ENCODE data around the gene CATSPERD.

Gene CATSPERD

DNA sequence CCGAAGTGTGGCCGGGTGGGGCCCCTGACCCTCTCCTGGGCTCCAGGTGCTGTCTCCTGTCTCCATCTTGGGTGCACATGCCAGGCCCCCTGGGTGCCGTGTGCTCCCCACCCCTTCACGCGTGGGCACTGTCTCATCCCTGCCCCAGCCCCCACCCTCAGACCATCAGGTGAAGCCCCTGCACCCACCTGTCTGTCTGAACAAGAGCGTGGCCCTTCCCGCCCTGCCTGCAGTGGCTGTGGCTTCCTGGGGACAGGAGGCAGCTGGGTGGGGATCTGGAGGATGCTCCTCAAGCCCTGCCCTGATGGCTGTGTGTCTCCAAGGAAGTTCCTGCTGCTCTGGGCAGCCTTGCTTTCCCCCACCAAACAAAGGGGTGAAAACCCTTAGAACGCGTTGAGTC lies 61.9 kb downstream of the CATSPERD start:
- no peak overlapping the region for H3K4me3 ChIP-seq (ENCODE audit: extremely low read depth, insufficient read depth, low read length, poor library complexity, severe bottlenecking)
- no peaks in the 10 kb centered on the region for H3K9me3 ChIP-seq (ENCODE audit: control insufficient read depth, low read length)
- WGBS, 2 experiments (ENCODE audit: insufficient coverage in 2 of 2) = 92 to 95% methylated on average over 6 to 7 of the region's 9 CpGs
- H3K36me3 ChIP-seq (ENCODE audit: control insufficient read depth, insufficient read depth, low read length) = peaks cover 39% of the 10 kb centered on the region
- no peaks in the 10 kb centered on the region for H3K4me1 ChIP-seq (ENCODE audit: control insufficient read depth, insufficient read depth, low read length, poor library complexity, severe bottlenecking)
- no peak overlapping the region for H3K27ac ChIP-seq (ENCODE audit: low read depth, low read length, severe bottlenecking)

- Histone ChIP-seq H3K27ac (ENCODE audit: low read depth, low read length, severe bottlenecking) (no peak overlapping the region), H3K4me3 (ENCODE audit: extremely low read depth, insufficient read depth, low read length, poor library complexity, severe bottlenecking) (no peak overlapping the region), H3K9me3 (ENCODE audit: control insufficient read depth, low read length) (no peaks in the 10 kb centered on the region), H3K36me3 (ENCODE audit: control insufficient read depth, insufficient read depth, low read length) (peaks cover 48% of the 10 kb centered on the region), H3K4me1 (ENCODE audit: control insufficient read depth, insufficient read depth, low read length, poor library complexity, severe bottlenecking) (no peaks in the 10 kb centered on the region)
- 94 to 95% methylated on average over 37 to 41 of the region's 48 CpGs for WGBS, 2 experiments (ENCODE audit: insufficient coverage in 2 of 2)
Measured at GRCh38 chr19:5782945-5783919, 62.8 kb downstream of the CATSPERD start.

DNA sequence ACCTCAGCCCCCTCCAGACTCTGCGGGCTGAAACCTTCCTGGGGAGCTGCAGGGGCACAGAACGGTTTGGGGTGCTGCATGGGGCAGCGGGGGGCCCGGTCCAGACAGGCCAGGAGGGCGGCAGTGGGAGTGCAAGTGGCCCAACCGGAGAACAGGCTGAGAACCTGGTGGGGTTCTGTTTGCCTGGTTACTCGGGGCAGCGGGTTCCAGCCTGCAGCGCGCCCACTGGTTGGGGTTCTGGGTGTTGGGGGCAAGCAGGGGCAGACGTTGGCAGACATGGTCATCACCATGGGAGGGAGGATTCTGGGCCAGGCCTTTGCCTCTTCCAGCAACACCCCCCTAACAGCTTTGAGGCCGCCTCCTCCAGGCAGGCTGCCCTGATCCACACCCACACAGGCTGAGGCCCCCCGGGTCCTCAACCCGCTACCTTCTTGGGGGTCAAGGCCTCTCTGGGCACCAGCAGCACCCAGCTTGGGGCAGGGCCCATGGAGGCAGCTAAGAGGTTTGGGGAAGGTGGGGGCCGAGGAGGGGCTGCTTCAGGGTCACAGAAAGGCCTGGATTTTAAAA lies 64.2 kb downstream of the CATSPERD start, which contains the start of gene PRR22:
Gene PRR22 (minus strand): TSS at position 166 of the 567 bp plus-strand sequence. CDS start 86 bp downstream, at position 80.
- H3K36me3 ChIP-seq (ENCODE audit: control insufficient read depth, insufficient read depth, low read length) = peaks cover 63% of the 10 kb centered on the region
- H3K27ac ChIP-seq (ENCODE audit: low read depth, low read length, severe bottlenecking) = no peak within 1 kb of the TSS
- no peaks in the 10 kb centered on the region for H3K9me3 ChIP-seq (ENCODE audit: control insufficient read depth, low read length)
- 94 to 98% methylated on average over 7 to 9 of the region's 15 CpGs for WGBS, 2 experiments (ENCODE audit: insufficient coverage in 2 of 2)
- no peaks in the 10 kb centered on the region for H3K4me1 ChIP-seq (ENCODE audit: control insufficient read depth, insufficient read depth, low read length, poor library complexity, severe bottlenecking)
- H3K4me3 ChIP-seq (ENCODE audit: extremely low read depth, insufficient read depth, low read length, poor library complexity, severe bottlenecking) = no peak within 1 kb of the TSS

GRCh38 chr19:5785423-5785822 lies 65.0 kb downstream of the CATSPERD start:
- 96 to 98% methylated on average over 35 to 37 of the region's 37 CpGs for WGBS, 2 experiments (ENCODE audit: insufficient coverage in 2 of 2)
- Histone ChIP-seq H3K4me3 (ENCODE audit: extremely low read depth, insufficient read depth, low read length, poor library complexity, severe bottlenecking) (no peak overlapping the region), H3K27ac (ENCODE audit: low read depth, low read length, severe bottlenecking) (no peak overlapping the region), H3K4me1 (ENCODE audit: control insufficient read depth, insufficient read depth, low read length, poor library complexity, severe bottlenecking) (no peaks in the 10 kb centered on the region), H3K36me3 (ENCODE audit: control insufficient read depth, insufficient read depth, low read length) (peaks cover 67% of the 10 kb centered on the region), H3K9me3 (ENCODE audit: control insufficient read depth, low read length) (no peaks in the 10 kb centered on the region)

DNA sequence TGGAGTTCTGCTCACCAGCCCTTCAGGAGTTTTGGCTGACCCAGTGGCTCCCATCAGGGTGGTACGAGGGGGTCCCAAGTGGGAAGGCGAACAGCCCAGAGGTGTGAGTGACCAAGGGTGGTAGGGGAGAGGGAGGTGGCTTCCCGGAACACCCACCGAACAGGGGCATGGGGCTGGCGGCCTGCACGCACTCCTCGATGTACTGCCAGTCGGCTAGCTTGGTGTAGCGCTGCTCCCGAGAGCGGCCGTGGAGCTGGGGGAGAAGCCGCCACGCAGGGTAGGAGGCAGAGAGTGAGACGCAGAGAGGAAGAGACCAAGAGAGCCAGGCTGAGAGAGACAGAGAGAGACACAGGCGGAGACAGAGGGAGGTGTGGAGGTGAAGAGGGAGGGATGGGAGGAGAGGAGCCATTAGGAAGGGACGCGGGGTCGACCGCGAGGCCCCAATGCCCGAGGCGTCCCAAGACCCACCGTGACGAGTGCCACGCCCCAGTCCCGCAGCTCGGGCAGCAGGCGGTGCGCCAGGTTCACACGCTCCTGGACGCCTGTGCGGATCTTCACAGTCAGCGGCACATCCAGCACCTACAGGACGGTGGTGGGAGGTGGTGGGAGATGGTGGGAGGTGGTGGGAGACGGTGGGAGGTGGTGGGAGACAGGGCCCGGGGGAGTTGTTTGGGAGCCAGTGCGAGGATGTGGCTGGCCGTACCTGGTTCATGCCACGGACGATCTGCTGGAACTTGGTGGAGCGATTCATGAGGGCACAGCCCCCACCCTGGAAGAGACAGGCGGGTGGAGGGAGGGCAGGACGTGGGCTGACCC lies 66.4 kb downstream of the CATSPERD start:
- Histone ChIP-seq H3K4me1 (ENCODE audit: control insufficient read depth, insufficient read depth, low read length, poor library complexity, severe bottlenecking) (no peaks in the 10 kb centered on the region), H3K9me3 (ENCODE audit: control insufficient read depth, low read length) (no peaks in the 10 kb centered on the region), H3K27ac (ENCODE audit: low read depth, low read length, severe bottlenecking) (no peak overlapping the region), H3K4me3 (ENCODE audit: extremely low read depth, insufficient read depth, low read length, poor library complexity, severe bottlenecking) (no peak overlapping the region), H3K36me3 (ENCODE audit: control insufficient read depth, insufficient read depth, low read length) (peaks cover 67% of the 10 kb centered on the region)
- 94 to 96% methylated on average over 39 to 41 of the region's 44 CpGs for WGBS, 2 experiments (ENCODE audit: insufficient coverage in 2 of 2)

DNA sequence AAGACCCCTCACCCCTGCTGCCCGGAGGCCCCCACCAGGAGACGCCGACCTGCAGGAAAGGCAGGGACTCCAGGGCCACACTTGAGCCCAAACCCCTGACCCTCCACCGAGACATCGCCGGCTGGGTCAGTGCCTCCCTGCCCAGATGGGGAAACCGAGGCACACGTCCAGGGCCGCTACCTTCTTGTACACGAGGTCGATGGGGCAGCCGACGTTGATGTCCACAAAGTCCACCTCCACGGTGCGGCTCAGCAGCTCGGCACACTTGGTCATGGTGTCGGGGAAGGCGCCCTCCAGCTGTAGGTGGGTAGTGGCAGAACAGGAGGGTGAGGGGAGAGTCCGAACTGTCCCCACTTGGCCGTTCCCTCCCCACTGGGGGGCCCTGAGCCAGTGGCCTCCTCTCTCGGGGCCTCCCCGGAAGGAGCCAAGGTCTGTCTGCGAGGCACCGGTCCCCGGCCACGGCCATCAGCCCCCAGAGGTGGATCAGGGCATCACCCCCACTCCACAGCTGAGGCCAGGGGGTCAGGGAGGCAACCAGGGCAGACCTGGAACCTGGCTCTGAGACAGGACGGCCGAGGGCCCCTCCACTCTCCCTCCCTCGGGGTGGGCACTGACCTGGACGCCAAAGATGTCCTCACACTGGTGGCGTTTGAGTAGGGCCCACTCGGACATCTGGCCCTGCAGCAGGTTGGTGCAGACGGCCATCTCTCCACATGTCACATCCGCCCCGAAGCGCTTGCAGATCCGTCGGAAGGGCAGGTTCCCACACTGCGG lies 67.2 kb downstream of the CATSPERD start:
- H3K36me3 ChIP-seq (ENCODE audit: control insufficient read depth, insufficient read depth, low read length) = peaks cover 67% of the 10 kb centered on the region
- no peak overlapping the region for H3K27ac ChIP-seq (ENCODE audit: low read depth, low read length, severe bottlenecking)
- H3K4me3 ChIP-seq (ENCODE audit: extremely low read depth, insufficient read depth, low read length, poor library complexity, severe bottlenecking) = no peak overlapping the region
- 92 to 98% methylated on average over 21 to 38 of the region's 39 CpGs for WGBS, 2 experiments (ENCODE audit: insufficient coverage in 2 of 2)
- no peaks in the 10 kb centered on the region for H3K9me3 ChIP-seq (ENCODE audit: control insufficient read depth, low read length)
- H3K4me1 ChIP-seq (ENCODE audit: control insufficient read depth, insufficient read depth, low read length, poor library complexity, severe bottlenecking) = no peaks in the 10 kb centered on the region

DNA sequence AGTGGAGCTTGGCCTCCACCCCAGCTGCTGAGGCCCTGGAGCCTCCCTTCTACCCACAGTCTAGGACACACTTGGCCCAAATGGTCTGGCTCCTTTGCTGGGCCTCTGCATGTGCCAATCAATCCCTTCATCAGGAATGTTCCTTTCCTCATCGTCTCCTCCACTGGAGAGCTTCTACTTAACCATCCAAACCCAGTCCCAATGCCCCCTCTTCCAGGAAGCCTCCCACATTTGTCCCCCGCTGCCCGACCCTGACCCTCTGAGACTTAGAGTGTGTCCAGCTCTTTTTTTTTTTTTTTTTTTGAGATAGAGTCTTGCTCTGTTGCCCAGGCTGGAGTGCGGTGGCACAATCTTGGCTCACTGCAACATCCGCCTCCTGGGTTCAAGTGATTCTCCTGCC lies 68.0 kb downstream of the CATSPERD start:
- H3K9me3 ChIP-seq (ENCODE audit: control insufficient read depth, low read length) = no peaks in the 10 kb centered on the region
- no peak overlapping the region for H3K27ac ChIP-seq (ENCODE audit: low read depth, low read length, severe bottlenecking)
- H3K36me3 ChIP-seq (ENCODE audit: control insufficient read depth, insufficient read depth, low read length) = peaks cover 62% of the 10 kb centered on the region
- H3K4me3 ChIP-seq (ENCODE audit: extremely low read depth, insufficient read depth, low read length, poor library complexity, severe bottlenecking) = no peak overlapping the region
- no peaks in the 10 kb centered on the region for H3K4me1 ChIP-seq (ENCODE audit: control insufficient read depth, insufficient read depth, low read length, poor library complexity, severe bottlenecking)
- WGBS, 2 experiments (ENCODE audit: insufficient coverage in 2 of 2) = 88 to 100% methylated on average over 5 of the region's 5 CpGs

- H3K36me3 ChIP-seq (ENCODE audit: control insufficient read depth, insufficient read depth, low read length) = peaks cover 57% of the 10 kb centered on the region
- H3K27ac ChIP-seq (ENCODE audit: low read depth, low read length, severe bottlenecking) = no peak overlapping the region
- H3K4me1 ChIP-seq (ENCODE audit: control insufficient read depth, insufficient read depth, low read length, poor library complexity, severe bottlenecking) = no peaks in the 10 kb centered on the region
- 96 to 99% methylated on average over 39 of the region's 39 CpGs for WGBS, 2 experiments (ENCODE audit: insufficient coverage in 2 of 2)
- H3K4me3 ChIP-seq (ENCODE audit: extremely low read depth, insufficient read depth, low read length, poor library complexity, severe bottlenecking) = no peak overlapping the region
- H3K9me3 ChIP-seq (ENCODE audit: control insufficient read depth, low read length) = no peaks in the 10 kb centered on the region
Measured at GRCh38 chr19:5789351-5789761, 68.9 kb downstream of the CATSPERD start.

DNA sequence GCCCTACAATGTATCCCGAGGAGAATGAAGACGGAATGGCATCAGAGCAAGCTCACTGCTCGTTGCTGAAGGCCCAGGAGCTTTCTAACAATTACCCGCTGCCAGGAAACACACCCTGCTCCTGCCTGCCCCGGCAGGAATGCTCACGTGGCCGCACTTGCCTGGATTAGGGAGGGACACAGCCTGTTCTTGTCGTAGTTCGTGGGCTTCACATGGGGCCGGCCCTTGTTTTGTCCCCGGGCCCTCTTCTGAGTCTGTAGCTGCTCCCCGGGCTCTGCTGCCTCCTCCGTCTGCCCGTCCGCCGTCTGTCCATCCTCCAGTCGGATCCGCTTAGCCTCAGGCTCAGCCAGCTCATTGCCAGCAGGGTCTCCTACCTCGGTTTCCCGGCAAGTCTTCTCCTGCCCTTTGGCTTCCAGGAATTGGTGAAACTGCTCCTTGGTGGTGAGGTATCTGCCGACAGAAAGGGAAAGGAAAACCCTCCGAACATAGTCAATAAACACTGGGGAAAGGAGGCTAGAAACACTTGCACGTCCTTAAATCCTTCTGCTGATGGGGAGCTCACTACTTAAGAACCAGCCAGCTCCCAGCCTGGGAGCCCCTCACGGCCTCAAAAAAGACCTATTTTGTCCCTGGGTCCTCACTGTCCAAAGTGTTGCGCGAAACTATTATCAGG lies 69.6 kb downstream of the CATSPERD start:
- no peak overlapping the region for H3K27ac ChIP-seq (ENCODE audit: low read depth, low read length, severe bottlenecking)
- WGBS, 2 experiments (ENCODE audit: insufficient coverage in 2 of 2) = 81 to 87% methylated on average over 25 to 26 of the region's 26 CpGs
- H3K36me3 ChIP-seq (ENCODE audit: control insufficient read depth, insufficient read depth, low read length) = peaks cover 50% of the 10 kb centered on the region
- no peaks in the 10 kb centered on the region for H3K4me1 ChIP-seq (ENCODE audit: control insufficient read depth, insufficient read depth, low read length, poor library complexity, severe bottlenecking)
- H3K4me3 ChIP-seq (ENCODE audit: extremely low read depth, insufficient read depth, low read length, poor library complexity, severe bottlenecking) = peak overlapping the region; percentile 86
- H3K9me3 ChIP-seq (ENCODE audit: control insufficient read depth, low read length) = no peaks in the 10 kb centered on the region
